Vagina (tissue), 2 donors: ENCODE data around the gene EP400. TPM values are rescaled to one million over a fixed set of nuclear protein-coding genes. Genes with fewer than 3 reads are reported as not detected.
"Not testable (repeated sequence)": the region's sequence is repeated elsewhere in the genome, so short reads cannot be mapped to it uniquely, and the experiment has no call there.

Experiments
- DNase-seq, 2 donors: peaks; one replicate each; pipeline ENCODE4 v3.0.0-alpha.2; 2017; ENCODE audit errors: extremely low spot score in 2 of 2
- H3K27ac ChIP-seq: fragments of 200-600 bp; sonication (generic); one replicate; pipeline ENCODE4 v1.5.1; 2019
- H3K27me3 ChIP-seq: fragments of 200-600 bp; sonication (generic); one replicate; pipeline ENCODE4 v1.5.1; 2019
- H3K36me3 ChIP-seq, 2 donors: fragments of 200-600 bp; sonication (generic); one replicate each; pipeline ENCODE4 v1.5.1; 2017 to 2019
- H3K4me1 ChIP-seq: fragments of 200-600 bp; sonication (generic); one replicate; pipeline ENCODE4 v1.5.1; 2019
- H3K4me3 ChIP-seq, 2 donors: fragments of 200-600 bp; sonication (generic); 1 replicate in 1 of 2; 2 replicates in 1 of 2; pipeline ENCODE4 v1.5.1; 2016 to 2019
- H3K9me3 ChIP-seq: fragments of 200-600 bp; sonication (generic); one replicate; pipeline ENCODE4 v1.5.1; 2019
- POLR2A ChIP-seq, 2 donors: fragments of 450-650 bp; IDR thresholded peaks; one replicate each; pipeline ENCODE4 v1.6.1; 2017; ENCODE audit warnings: antibody characterized with exemption in 2 of 2, mild to moderate bottlenecking in 2 of 2, moderate library complexity in 2 of 2
- POLR2AphosphoS5 ChIP-seq, 2 donors: sonication (generic); formaldehyde crosslinking; IDR thresholded peaks; one replicate each; pipeline ENCODE4 v1.9.0; 2017; ENCODE audit warnings: antibody characterized with exemption in 2 of 2, mild to moderate bottlenecking in 2 of 2, low read depth in 1 of 2; ENCODE audit not compliant: insufficient read depth in 1 of 2
- intact Hi-C: fragments of 100-400 bp; cut with DNase I; formaldehyde crosslinking; loops from one replicate; pipeline ENCODE4 v1.15.1; 2023
- total RNA-seq: library from RNA; depleted of rRNA; stranded (reverse); fragments of >200 nt; gene quantifications from one replicate; pipeline ENCODE4 v1.2.3, GENCODE V29; 2016
- TF ChIP-seq, protein P1 (sequence below), 3 experiments: fragments of 450-650 bp in 2 of 3; fragments of 200-600 bp in 1 of 3; sonication (generic) in 1 of 3; IDR thresholded peaks; one replicate each; pipeline ENCODE4 v1.5.1; 2017 to 2019; ENCODE audit warnings: antibody characterized with exemption in 3 of 3, mild to moderate bottlenecking in 2 of 3, moderate library complexity in 2 of 3

The EP400 gene
- total RNA-seq, 1 donor from 2014 or later, result 35.6 TPM

DNA sequence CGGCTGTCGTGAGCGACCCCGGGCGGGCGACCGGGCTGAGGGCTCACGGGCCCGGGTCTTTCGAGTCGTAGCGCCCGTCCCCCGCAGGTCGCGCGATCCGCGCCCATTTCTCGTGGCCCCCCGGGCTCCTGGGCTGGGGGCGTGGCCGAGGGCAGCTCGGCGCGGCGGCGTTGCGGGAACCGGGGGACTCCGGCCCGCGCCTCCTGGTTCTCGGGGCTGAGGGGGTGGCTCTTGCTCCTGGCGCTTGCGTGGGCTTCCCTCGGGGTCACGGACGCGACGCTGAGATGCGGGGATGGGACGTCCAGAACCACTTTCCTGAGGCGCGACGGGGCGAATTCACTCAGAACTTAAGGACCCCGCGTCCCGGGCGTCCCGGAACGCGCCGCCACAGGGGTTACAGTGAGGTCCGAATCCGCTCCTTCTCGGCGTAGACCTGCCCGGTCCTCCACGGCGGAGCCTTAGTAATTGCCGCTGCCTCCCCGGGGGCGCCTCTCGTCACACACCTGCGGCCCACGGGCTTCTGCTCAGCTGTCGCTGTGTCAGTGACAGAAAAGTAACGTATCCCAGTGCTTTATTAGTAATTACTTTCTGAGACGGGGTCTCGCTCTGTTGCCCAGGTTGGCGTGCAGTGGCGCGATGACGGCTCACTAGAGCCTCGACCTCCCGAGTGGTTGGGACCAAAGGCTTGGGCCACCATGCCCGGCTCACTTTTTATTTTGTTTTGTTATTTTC is 606 bp downstream of the EP400 start:
- intact Hi-C loops, result no loop called here
- Histone ChIP-seq H3K4me3 (peak overlapping the region; percentile 97 to 99), H3K9me3 (no peaks in the 10 kb centered on the region), H3K27me3 (no peaks in the 10 kb centered on the region), H3K36me3 (no peaks in the 10 kb centered on the region), H3K27ac (peak overlapping the region; percentile 75), H3K4me1 (peaks cover 45% of the 10 kb centered on the region)
- DNase-seq, result no peak
- TF ChIP-seq POLR2A (IDR thresholded peaks at IDR 0.05), result no peak
- no peak for TF ChIP-seq POLR2AphosphoS5 (IDR thresholded peaks at IDR 0.05; ENCODE audit: insufficient read depth in 1 of 2, low read depth in 1 of 2)
- TF ChIP-seq, protein P1, sequence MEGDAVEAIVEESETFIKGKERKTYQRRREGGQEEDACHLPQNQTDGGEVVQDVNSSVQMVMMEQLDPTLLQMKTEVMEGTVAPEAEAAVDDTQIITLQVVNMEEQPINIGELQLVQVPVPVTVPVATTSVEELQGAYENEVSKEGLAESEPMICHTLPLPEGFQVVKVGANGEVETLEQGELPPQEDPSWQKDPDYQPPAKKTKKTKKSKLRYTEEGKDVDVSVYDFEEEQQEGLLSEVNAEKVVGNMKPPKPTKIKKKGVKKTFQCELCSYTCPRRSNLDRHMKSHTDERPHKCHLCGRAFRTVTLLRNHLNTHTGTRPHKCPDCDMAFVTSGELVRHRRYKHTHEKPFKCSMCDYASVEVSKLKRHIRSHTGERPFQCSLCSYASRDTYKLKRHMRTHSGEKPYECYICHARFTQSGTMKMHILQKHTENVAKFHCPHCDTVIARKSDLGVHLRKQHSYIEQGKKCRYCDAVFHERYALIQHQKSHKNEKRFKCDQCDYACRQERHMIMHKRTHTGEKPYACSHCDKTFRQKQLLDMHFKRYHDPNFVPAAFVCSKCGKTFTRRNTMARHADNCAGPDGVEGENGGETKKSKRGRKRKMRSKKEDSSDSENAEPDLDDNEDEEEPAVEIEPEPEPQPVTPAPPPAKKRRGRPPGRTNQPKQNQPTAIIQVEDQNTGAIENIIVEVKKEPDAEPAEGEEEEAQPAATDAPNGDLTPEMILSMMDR (IDR thresholded peaks at IDR 0.05), result no peak

DNA sequence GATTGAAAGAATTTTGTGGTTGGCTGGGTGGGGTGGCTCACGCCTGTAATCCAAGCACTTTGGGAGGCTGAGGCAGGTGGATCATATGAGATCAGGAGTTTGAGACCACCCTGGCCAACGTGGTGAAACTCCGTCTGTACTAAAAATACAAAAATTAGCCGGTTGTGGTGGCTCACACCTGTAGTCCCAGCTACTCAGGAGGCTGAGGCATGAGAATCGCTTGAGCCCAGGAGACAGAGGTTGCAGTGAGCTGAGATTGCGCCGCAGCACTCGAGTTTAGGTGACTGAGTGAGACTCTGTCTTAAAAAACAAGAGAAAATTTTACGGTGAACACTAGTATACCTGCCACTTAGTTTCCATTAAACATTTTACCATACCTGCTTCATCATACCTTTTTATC is 4.1 kb downstream of the EP400 start:
- H3K4me1 ChIP-seq, result peaks cover 68% of the 10 kb centered on the region
- intact Hi-C loops, H3K36me3 ChIP-seq, H3K27me3 ChIP-seq, H3K9me3 ChIP-seq, H3K27ac ChIP-seq, DNase-seq, H3K4me3 ChIP-seq: not testable (repeated sequence)

GRCh38 chr12:131954460-131954859 is 4.7 kb downstream of the EP400 start:
- H3K27me3 ChIP-seq, H3K36me3 ChIP-seq, H3K27ac ChIP-seq, H3K9me3 ChIP-seq, H3K4me3 ChIP-seq, intact Hi-C loops, DNase-seq: not testable (repeated sequence)
- peaks cover 69% of the 10 kb centered on the region for H3K4me1 ChIP-seq

GRCh38 chr12:131959116-131959515 is 9.4 kb downstream of the EP400 start:
- Histone ChIP-seq H3K36me3 (peaks cover 0 to 12% of the 10 kb centered on the region in 2 donors), H3K27ac (no peak overlapping the region), H3K27me3 (no peaks in the 10 kb centered on the region), H3K9me3 (no peaks in the 10 kb centered on the region), H3K4me1 (peaks cover 50% of the 10 kb centered on the region), H3K4me3 (no peak overlapping the region)
- TF ChIP-seq, protein P1 (IDR thresholded peaks at IDR 0.05), result no peak
- TF ChIP-seq POLR2AphosphoS5 (IDR thresholded peaks at IDR 0.05; ENCODE audit: insufficient read depth in 1 of 2, low read depth in 1 of 2) (no peak), POLR2A (IDR thresholded peaks at IDR 0.05) (no peak)
- DNase-seq, result no peak
- intact Hi-C loops, result no loop called here

DNA sequence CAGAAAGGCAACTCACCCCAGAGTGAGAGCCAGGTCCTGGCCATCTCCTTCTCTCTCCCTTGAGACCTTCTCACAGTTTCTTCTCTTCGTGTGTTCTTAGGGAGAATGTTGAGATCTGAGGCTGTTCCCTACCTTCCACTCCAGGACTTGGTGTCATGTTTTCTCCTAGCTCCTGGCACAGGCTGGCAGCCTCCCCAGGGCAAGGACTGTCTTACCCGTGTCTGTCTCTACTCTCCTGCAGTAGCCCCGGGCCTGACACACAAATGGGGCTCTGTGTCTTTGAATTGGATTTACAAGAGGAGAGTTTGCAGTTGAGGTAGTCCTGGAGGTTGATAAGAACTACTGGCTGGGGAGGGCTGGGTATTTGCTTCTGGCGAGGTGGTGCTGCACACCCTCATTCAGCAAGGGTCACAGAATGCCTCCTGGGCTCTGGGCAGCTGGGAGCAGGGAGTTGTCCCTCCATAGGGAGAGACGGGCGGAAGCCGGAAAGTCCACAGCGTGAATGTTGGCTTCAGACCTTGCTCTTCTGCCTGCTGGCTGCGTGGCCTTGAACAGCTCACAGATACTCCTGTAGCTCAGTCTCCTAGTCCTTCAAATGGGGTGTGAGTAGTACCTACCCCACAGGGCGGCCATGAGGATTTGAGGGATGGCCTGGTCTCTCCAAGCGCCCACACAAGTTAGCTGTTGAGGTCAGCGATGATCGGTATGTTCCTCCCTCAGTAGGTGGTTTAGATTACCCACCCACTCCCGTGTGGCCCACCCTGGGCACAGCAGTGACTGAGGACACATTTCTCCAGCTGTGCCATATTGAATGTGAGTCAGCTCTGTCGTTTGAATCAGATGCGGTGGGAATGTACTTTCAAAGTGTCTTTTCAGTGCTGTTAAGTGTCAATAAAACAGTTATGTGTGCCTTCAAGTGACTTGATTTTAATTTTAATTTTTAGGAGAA is 10.2 kb downstream of the EP400 start:
- DNase-seq, result no peak

GRCh38 chr12:131960590-131961325 is 11.0 kb downstream of the EP400 start:
- H3K4me3 ChIP-seq, H3K27ac ChIP-seq, H3K9me3 ChIP-seq, DNase-seq, H3K27me3 ChIP-seq, intact Hi-C loops: not testable (repeated sequence)
- Histone ChIP-seq H3K36me3 (peaks cover 0 to 12% of the 10 kb centered on the region in 2 donors), H3K4me1 (peaks cover 56% of the 10 kb centered on the region)

More for the DNA sequence above, 10.2 kb downstream of the EP400 start:
- Histone ChIP-seq H3K9me3 (no peaks in the 10 kb centered on the region), H3K27me3 (no peaks in the 10 kb centered on the region), H3K36me3 (peaks cover 0 to 12% of the 10 kb centered on the region in 2 donors), H3K4me1 (peaks cover 55% of the 10 kb centered on the region), H3K4me3 (no peak overlapping the region), H3K27ac (no peak overlapping the region)
- TF ChIP-seq, protein P1 (IDR thresholded peaks at IDR 0.05), result no peak
- TF ChIP-seq POLR2A (IDR thresholded peaks at IDR 0.05) (no peak), POLR2AphosphoS5 (IDR thresholded peaks at IDR 0.05; ENCODE audit: insufficient read depth in 1 of 2, low read depth in 1 of 2) (no peak)
- intact Hi-C loops, result no loop called here

GRCh38 chr12:131961328-131961727 is 11.6 kb downstream of the EP400 start:
- intact Hi-C loops, H3K27ac ChIP-seq, H3K4me3 ChIP-seq, DNase-seq, H3K9me3 ChIP-seq, H3K27me3 ChIP-seq: not testable (repeated sequence)
- H3K36me3 ChIP-seq, result peaks cover 0 to 12% of the 10 kb centered on the region in 2 donors
- peaks cover 55% of the 10 kb centered on the region for H3K4me1 ChIP-seq
